K562 (cell line): ENCODE data around the gene ACP1. TPM values are rescaled to one million over a fixed set of nuclear protein-coding genes. Genes with fewer than 3 reads are reported as not detected.

Experiments
- CHAMP1 ChIP-seq: fragments of 450-650 bp; IDR thresholded peaks from 2 replicates; pipeline ENCODE4 v1.6.1; 2016; ENCODE audit warnings: mild to moderate bottlenecking
- CREB3 ChIP-seq: fragments of 450-650 bp; conservative IDR thresholded peaks from 2 replicates; pipeline ENCODE4 v1.6.1; 2016; ENCODE audit warnings: missing genetic modification characterization, low read depth, mild to moderate bottlenecking, missing compliant biosample characterization, moderate library complexity
- IFI16 ChIP-seq: fragments of 250-450 bp; sonication (Bioruptor Pico); IDR thresholded peaks from 2 replicates; pipeline ENCODE4 v2.1.2; 2022; ENCODE audit warnings: mild to moderate bottlenecking, inconsistent platforms
- MYNN ChIP-seq, 2 experiments: sonication (generic); formaldehyde crosslinking in 1 of 2; IDR thresholded peaks; 2 replicates each; pipeline versions ENCODE4 v1.5.0 to v1.6.1; 2016 to 2020; ENCODE audit warnings: antibody characterized with exemption in 1 of 2, missing genetic modification reagents in 1 of 2
- NCOR1 ChIP-seq: fragments of 450-650 bp; IDR thresholded peaks from 2 replicates; pipeline ENCODE4 v1.6.1; 2016; ENCODE audit warnings: mild to moderate bottlenecking, moderate library complexity
- NEUROD1 ChIP-seq: fragments of 150-350 bp; IDR thresholded peaks from 2 replicates; pipeline ENCODE4 v1.6.1; 2014; ENCODE audit warnings: borderline replicate concordance, low read length, low read depth; ENCODE audit not compliant: partially characterized antibody
- NR4A1 ChIP-seq, 2 experiments: fragments of 250-450 bp in 1 of 2; fragments of 450-650 bp in 1 of 2; sonication (Bioruptor Pico) in 1 of 2; IDR thresholded peaks; 2 replicates each; pipeline versions ENCODE4 v1.4.0 to v1.6.1; 2016 to 2020; ENCODE audit warnings: mild to moderate bottlenecking in 2 of 2, missing compliant biosample characterization in 1 of 2, missing genetic modification characterization in 1 of 2, moderate library complexity in 1 of 2
- RAD21 ChIP-seq, 2 experiments: fragments of 250-450 bp in 1 of 2; fragments of 450-650 bp in 1 of 2; sonication (Bioruptor Pico) in 1 of 2; formaldehyde crosslinking in 1 of 2; IDR thresholded peaks in 1 of 2; conservative IDR thresholded peaks in 1 of 2; 2 replicates each; pipeline versions ENCODE4 v1.4.0 to v1.8.0; 2020 to 2022; ENCODE audit warnings: mild to moderate bottlenecking in 2 of 2, moderate library complexity in 1 of 2
- TAF1 ChIP-seq: IDR thresholded peaks from 2 replicates; pipeline ENCODE4 v1.6.1; 2011; ENCODE audit warnings: mild to moderate bottlenecking, low read length, moderate library complexity; ENCODE audit not compliant: insufficient read depth, control insufficient read depth, severe bottlenecking; ENCODE audit errors: extremely low read depth
- ZBED1 ChIP-seq: IDR thresholded peaks from 2 replicates; pipeline ENCODE4 v1.6.1; 2014
- ZBTB11 ChIP-seq, 3 experiments: fragments of 200-800 bp in 1 of 3; fragments of 250-450 bp in 1 of 3; fragments of 450-650 bp in 1 of 3; sonication (Bioruptor Pico) in 1 of 3; sonication (Bioruptor generic) in 1 of 3; formaldehyde crosslinking in 1 of 3; IDR thresholded peaks; 2 replicates each; pipeline versions ENCODE4 v1.6.1 to v1.8.0; 2016 to 2022; ENCODE audit warnings: mild to moderate bottlenecking in 2 of 3, missing genetic modification characterization in 2 of 3, missing compliant biosample characterization in 1 of 3, moderate library complexity in 1 of 3
- ZMIZ1 ChIP-seq, 2 experiments: fragments of 150-350 bp in 1 of 2; IDR thresholded peaks; 2 replicates each; pipeline ENCODE4 v1.6.1; 2012 to 2016; ENCODE audit warnings: low read depth in 2 of 2, low read length in 2 of 2, mild to moderate bottlenecking in 1 of 2, moderate library complexity in 1 of 2
- polyA plus RNA-seq, 8 experiments: library from polyadenylated mRNA; depleted of rRNA in 4 of 8; stranded (reverse) in 5 of 8; unstranded in 3 of 8; fragments of >200 nt; fragmentation: Nextera tagmentation in 2 of 8; fragmentation: Illumina TruSeq in 1 of 8; extraction: Ambion mirVana in 2 of 8; extraction: Trizol in 1 of 8; gene quantifications; 2 replicates each; pipeline versions ENCODE4 v1.2.1 to v1.2.3, GENCODE V29; 2011 to 2014; ENCODE audit warnings: inconsistent platforms in 1 of 8, missing spikeins in 1 of 8
- total RNA-seq, 7 experiments: library from RNA; depleted of rRNA in 6 of 7; stranded (reverse); fragments of >200 nt in 6 of 7; fragmentation: Illumina TruSeq in 2 of 7; extraction: Trizol in 2 of 7; gene quantifications; 2 replicates each; pipeline versions ENCODE4 v1.2.1 to v1.2.3, GENCODE V29; 2011 to 2021; ENCODE audit warnings: low replicate concordance in 1 of 7

The ACP1 gene
- total and polyA plus RNA-seq, 9 of the 15 experiments (the other 6 are each of a cell fraction or from before 2014, with no cell fraction given): 139 to 493 (median 189) TPM

GRCh38 chr2:264493-265468 lies at the start of gene ACP1 (continued):
- no peak for TF ChIP-seq NR4A1 (CRISPR knock-in tag; IDR thresholded peaks at IDR 0.05)
- no peak for TF ChIP-seq NR4A1 (tag; IDR thresholded peaks at IDR 0.05)
- no peak for TF ChIP-seq NEUROD1
- no peak for TF ChIP-seq RAD21 (CRISPR knock-in tag; conservative IDR thresholded peaks at IDR 0.05 in 1 of 2, IDR thresholded peaks at IDR 0.05 in 1 of 2)
- no peak for TF ChIP-seq CREB3 (tag)
- TF ChIP-seq ZMIZ1 (IDR thresholded peaks at IDR 0.05; ENCODE audit: low read depth in 2 of 2, low read length in 2 of 2): no peak
- no peak for TF ChIP-seq IFI16
- no peak for TF ChIP-seq MYNN (IDR thresholded peaks at IDR 0.05)
- TF ChIP-seq MYNN (CRISPR knock-in tag; IDR thresholded peaks at IDR 0.05): no peak
- TF ChIP-seq NCOR1: no peak
- TF ChIP-seq ZBED1: 0 out of 2 replicates have a peak, but pooled peaks have one; percentile 30
- no peak for TF ChIP-seq CHAMP1
- TF ChIP-seq ZBTB11 (CRISPR knock-in tag; IDR thresholded peaks at IDR 0.05): peak in 1 of 3 experiments; percentile 62; a peak in 1 of 6 replicates
- peak; percentile 73 for TF ChIP-seq TAF1
